ENCODE results near the gene TEX44. TPM values are rescaled to one million over a fixed set of nuclear protein-coding genes. Genes with fewer than 3 reads are reported as not detected.

The TEX44 gene
- total RNA-seq, 4 donors from 2014 or later, result not detected

- Histone ChIP-seq H3K36me3 (no peaks in the 10 kb centered on the region), H3K4me1 (peaks cover 0 to 57% (median 25%) of the 10 kb centered on the region in 3 donors), H3K27me3 (no peaks in the 10 kb centered on the region), H3K9me3 (no peaks in the 10 kb centered on the region), H3K4me3 (no peak overlapping the region), H3K27ac (peak overlapping the region; percentile 25 to 94 (median 82))
- 21 to 40% methylated on average over 3 to 6 of the region's 6 CpGs for WGBS, 2 donors (ENCODE audit: low coverage in 1 of 2)
- peak; percentile 48 for TF ChIP-seq POLR2AphosphoS5 (IDR thresholded peaks at IDR 0.05)
- TF ChIP-seq CTCF (IDR thresholded peaks at IDR 0.05), result no peak
- no peak for TF ChIP-seq EP300 (IDR thresholded peaks at IDR 0.05)
- TF ChIP-seq POLR2A (IDR thresholded peaks at IDR 0.05), result no peak
- ATAC-seq, result no peak
Observed at GRCh38 chr2:231640241-231640640, 47.6 kb downstream of the TEX44 start.

- H3K4me1 ChIP-seq, result peaks cover 0 to 57% (median 25%) of the 10 kb centered on the region in 3 donors
- no peaks in the 10 kb centered on the region for H3K36me3 ChIP-seq
- H3K27me3 ChIP-seq, result no peaks in the 10 kb centered on the region
- WGBS, 2 donors (ENCODE audit: low coverage in 1 of 2), result no CpG with 5 or more reads among the region's 11 CpGs
- H3K9me3 ChIP-seq, result no peaks in the 10 kb centered on the region
- no peak overlapping the region for H3K4me3 ChIP-seq
- ATAC-seq, result peak; percentile 33
- TF ChIP-seq POLR2A (IDR thresholded peaks at IDR 0.05) (no peak), EP300 (IDR thresholded peaks at IDR 0.05) (no peak), POLR2AphosphoS5 (IDR thresholded peaks at IDR 0.05) (peak; percentile 8), CTCF (IDR thresholded peaks at IDR 0.05) (peak in 1 of 4 experiments; percentile 17)
- peak overlapping the region; percentile 12 to 94 (median 82) for H3K27ac ChIP-seq
Observed at GRCh38 chr2:231640641-231641111, 48.0 kb downstream of the TEX44 start.

GRCh38 chr2:231642631-231643494 lies 50.2 kb downstream of the TEX44 start:
- H3K36me3 ChIP-seq, result no peaks in the 10 kb centered on the region
- 5 to 7% methylated on average over 5 to 12 of the region's 30 CpGs for WGBS, 2 donors (ENCODE audit: low coverage in 1 of 2)
- H3K4me1 ChIP-seq, result peaks cover 0 to 66% (median 28%) of the 10 kb centered on the region in 3 donors
- no peaks in the 10 kb centered on the region for H3K9me3 ChIP-seq
- TF ChIP-seq CTCF (IDR thresholded peaks at IDR 0.05) (peak in 2 of 4 experiments; percentile 11 to 30), POLR2A (IDR thresholded peaks at IDR 0.05) (peak; percentile 36 to 46), EP300 (IDR thresholded peaks at IDR 0.05) (peak; percentile 41), POLR2AphosphoS5 (IDR thresholded peaks at IDR 0.05) (peak; percentile 89)
- peak overlapping the region in 1 of 2 donors; percentile 33 for H3K4me3 ChIP-seq
- no peaks in the 10 kb centered on the region for H3K27me3 ChIP-seq
- ATAC-seq, result peak; percentile 96
- peak overlapping the region; percentile 82 to 94 (median 92) for H3K27ac ChIP-seq

- no peaks in the 10 kb centered on the region for H3K27me3 ChIP-seq
- WGBS, 2 donors (ENCODE audit: low coverage in 1 of 2), result 86% methylated on average over 6 of the region's 8 CpGs; no CpG with 5 or more reads in 1 of the 2 donors
- H3K4me3 ChIP-seq, result no peak overlapping the region
- H3K9me3 ChIP-seq, result no peaks in the 10 kb centered on the region
- peak overlapping the region; percentile 82 to 94 (median 92) for H3K27ac ChIP-seq
- H3K36me3 ChIP-seq, result no peaks in the 10 kb centered on the region
- H3K4me1 ChIP-seq, result peaks cover 0 to 66% (median 28%) of the 10 kb centered on the region in 3 donors
- ATAC-seq, result no peak
- TF ChIP-seq POLR2AphosphoS5 (IDR thresholded peaks at IDR 0.05) (no peak), EP300 (IDR thresholded peaks at IDR 0.05) (no peak), POLR2A (IDR thresholded peaks at IDR 0.05) (no peak), CTCF (IDR thresholded peaks at IDR 0.05) (no peak)
Observed at GRCh38 chr2:231643495-231643888, 50.8 kb downstream of the TEX44 start.

Other genes starting within 250 kb of the TEX44 start
- 1 to 10 TPM; 3.0 to 5.7 (median 3.6) TPM for gene B3GNT7, start 197.2 kb upstream of the TEX44 start, total RNA-seq
- gene NCL, start 128.4 kb upstream of the TEX44 start, total RNA-seq, result 100 to 1,000 TPM; 106 to 163 (median 147) TPM
- 1 to 10 TPM; 2.2 to 7.0 (median 4.7) TPM for gene NMUR1, start 62.4 kb upstream of the TEX44 start, total RNA-seq
- gene PTMA, start 115.7 kb downstream of the TEX44 start, total RNA-seq, result 100 to 1,000 TPM; 683 to 866 (median 805) TPM
- gene PDE6D, start 188.4 kb downstream of the TEX44 start, total RNA-seq, result 10 to 100 TPM; 24.3 to 33.7 (median 28.7) TPM
- gene COPS7B, start 193.6 kb downstream of the TEX44 start, total RNA-seq, result 10 to 100 TPM; 24.2 to 39.4 (median 30.0) TPM